GM12878 (cell line): Measurements from ENCODE around the gene MSH6. TPM values are rescaled to one million over a fixed set of nuclear protein-coding genes. Genes with fewer than 3 reads are reported as not detected.

Source experiments
- ATAC-seq: fragments of 200-7000 bp; cut with Tn5 transposase; 3 replicates; pipeline ENCODE4 v1.9.1; 2020; ENCODE audit warnings: mild to moderate bottlenecking, moderate library complexity
- BruUV-seq: library from RNA; stranded (reverse); fragments of 400-500 nt; replicated peaks from 2 replicates; lab custom pipeline; 2021; lab: Mats Ljungman, UMichigan
- CTCF ChIA-PET: fragments of 300-600 bp; sonication (Branson Sonifier 250); formaldehyde crosslinking; extraction: SDS; loops from one replicate; lab custom pipeline; 2021; ENCODE audit warnings: inconsistent platforms; lab: Yijun Ruan, JAX
- POLR2A ChIA-PET: fragments of 350-600 bp; formaldehyde crosslinking; extraction: SDS; loops from one replicate; lab custom pipeline; 2021; ENCODE audit warnings: inconsistent platforms; lab: Charles Lee
- RAD21 ChIA-PET: fragments of 300-600 bp; sonication (Branson Sonifier 250); formaldehyde crosslinking; loops from one replicate; lab custom pipeline; 2023; ENCODE audit warnings: antibody characterized with exemption; ENCODE audit not compliant: unreplicated experiment; lab: Charles Lee
- SMC1A ChIA-PET: fragments of 300-600 bp; sonication (Branson Sonifier 250); formaldehyde crosslinking; loops from one replicate; lab custom pipeline; 2023; ENCODE audit not compliant: unreplicated experiment, uncharacterized antibody; lab: Charles Lee
- DNase-seq: peaks from one replicate; pipeline ENCODE4 v3.0.0-alpha.2; 2011; ENCODE audit warnings: low read depth, low spot score
- FAIRE-seq: peaks from 3 replicates; lab custom pipeline; 2011; peaks lifted over from hg19 to GRCh38; lab: Jason Lieb, UNC
- H2AFZ ChIP-seq: 2 replicates; pipeline ENCODE4 v1.6.0; 2011; ENCODE audit warnings: low read depth, low read length, control low read depth; ENCODE audit not compliant: control insufficient read depth
- H3K27ac ChIP-seq: 2 replicates; pipeline ENCODE4 v1.5.1; 2011; ENCODE audit warnings: control low read depth; ENCODE audit not compliant: control insufficient read depth, insufficient read depth
- H3K27me3 ChIP-seq, 2 experiments: replicated peaks in 1 of 2; 2 replicates each; pipeline versions ENCODE4 v1.6.0 to v1.6.1; 2011; ENCODE audit warnings: low read length in 1 of 2; ENCODE audit not compliant: control insufficient read depth in 2 of 2, insufficient read depth in 2 of 2
- H3K36me3 ChIP-seq, 2 experiments: 2 replicates each; pipeline ENCODE4 v1.5.1; 2011; ENCODE audit warnings: low read length in 1 of 2; ENCODE audit not compliant: control insufficient read depth in 2 of 2, insufficient read depth in 2 of 2
- H3K4me1 ChIP-seq: 2 replicates; pipeline ENCODE4 v1.6.1; 2011; ENCODE audit warnings: mild to moderate bottlenecking, low read length, moderate library complexity, mixed read lengths; ENCODE audit not compliant: control insufficient read depth, insufficient read depth
- H3K4me2 ChIP-seq: 2 replicates; pipeline ENCODE4 v1.6.0; 2011; ENCODE audit warnings: control low read depth; ENCODE audit not compliant: control insufficient read depth, insufficient read depth
- H3K4me3 ChIP-seq: fragments of 200-600 bp; sonication (generic); 2 replicates; pipeline ENCODE4 v1.5.1; 2016
- H3K79me2 ChIP-seq: 2 replicates; pipeline ENCODE4 v1.6.0; 2011; ENCODE audit warnings: low read length; ENCODE audit not compliant: control insufficient read depth, insufficient read depth
- H3K9ac ChIP-seq: 2 replicates; pipeline ENCODE4 v1.8.0; 2011; ENCODE audit warnings: low read length, control low read depth, mixed read lengths; ENCODE audit not compliant: control insufficient read depth, insufficient read depth
- H3K9me3 ChIP-seq: replicated peaks from 3 replicates; pipeline ENCODE4 v1.5.1; 2011; ENCODE audit warnings: mild to moderate bottlenecking, low read length; ENCODE audit not compliant: control insufficient read depth, insufficient read depth
- H4K20me1 ChIP-seq: 2 replicates; pipeline ENCODE4 v1.6.0; 2011; ENCODE audit not compliant: control insufficient read depth, insufficient read depth
- BCLAF1 ChIP-seq: fragments of 450-650 bp; IDR thresholded peaks from 2 replicates; pipeline ENCODE4 v1.6.1; 2017; ENCODE audit warnings: antibody characterized with exemption, mild to moderate bottlenecking, moderate library complexity
- CBX3 ChIP-seq: fragments of 200-600 bp; sonication (generic); IDR thresholded peaks from 2 replicates; pipeline ENCODE4 v1.6.1; 2016; ENCODE audit warnings: low read depth, borderline replicate concordance
- CEBPZ ChIP-seq: fragments of 150-350 bp; IDR thresholded peaks from 2 replicates; pipeline ENCODE4 v1.6.1; 2016; ENCODE audit warnings: low read depth, low read length
- CREM ChIP-seq: IDR thresholded peaks from 2 replicates; pipeline ENCODE4 v1.6.1; 2014; ENCODE audit warnings: antibody characterized with exemption, low read depth
- NR2C1 ChIP-seq: fragments of 450-650 bp; IDR thresholded peaks from 2 replicates; pipeline ENCODE4 v1.6.1; 2017; ENCODE audit warnings: antibody characterized with exemption, mild to moderate bottlenecking, moderate library complexity
- PBX3 ChIP-seq: IDR thresholded peaks from 2 replicates; pipeline ENCODE4 v1.6.1; 2011; ENCODE audit warnings: mild to moderate bottlenecking, low read depth, low read length, moderate library complexity; ENCODE audit not compliant: insufficient replicate concordance
- POLR2AphosphoS2 ChIP-seq: IDR thresholded peaks from 2 replicates; pipeline ENCODE4 v1.6.1; 2011; ENCODE audit warnings: low read depth, mild to moderate bottlenecking, low read length, improper control_type of control experiment, moderate library complexity
- SIX5 ChIP-seq: IDR thresholded peaks from 2 replicates; pipeline ENCODE4 v1.6.1; 2011; ENCODE audit warnings: mild to moderate bottlenecking, low read depth, low read length, moderate library complexity; ENCODE audit not compliant: severe bottlenecking
- SPI1 ChIP-seq: IDR thresholded peaks from 2 replicates; pipeline ENCODE4 v1.6.1; 2011; ENCODE audit warnings: low read depth, mild to moderate bottlenecking, low read length, moderate library complexity, borderline replicate concordance; ENCODE audit not compliant: insufficient read depth
- STAT1 ChIP-seq: fragments of 450-650 bp; conservative IDR thresholded peaks from 2 replicates; pipeline ENCODE4 v1.6.1; 2014; ENCODE audit warnings: antibody characterized with exemption, mild to moderate bottlenecking
- SUPT20H ChIP-seq: IDR thresholded peaks from 2 replicates; pipeline ENCODE4 v1.6.1; 2011; ENCODE audit warnings: low read depth, mild to moderate bottlenecking, low read length, moderate library complexity, borderline replicate concordance; ENCODE audit not compliant: control insufficient read depth
- TCF3 ChIP-seq: IDR thresholded peaks from 2 replicates; pipeline ENCODE4 v1.6.1; 2012; ENCODE audit warnings: low read depth, mild to moderate bottlenecking, low read length, borderline replicate concordance; ENCODE audit not compliant: insufficient read depth
- ZBTB33 ChIP-seq: fragments of 450-650 bp; IDR thresholded peaks from 2 replicates; pipeline ENCODE4 v1.6.1; 2017; ENCODE audit warnings: mild to moderate bottlenecking
- WGBS: methylation state at CpG from one replicate; pipeline ENCODE4 v1.1.6; 2016; ENCODE audit warnings: low lambda C conversion rate; ENCODE audit not compliant: insufficient replicate concordance, insufficient coverage; ENCODE audit errors: missing lambda C conversion rate; 5-methylcytosine and 5-hydroxymethylcytosine counted together
- in situ Hi-C: fragments of 300-500 bp; cut with MboI; formaldehyde crosslinking; loops from 9 replicates; pipeline ENCODE4 v1.14.3; 2018; ENCODE audit warnings: mixed read lengths
- intact Hi-C: fragments of 100-400 bp; cut with micrococcal nuclease; formaldehyde crosslinking; loops from one replicate; pipeline ENCODE4 v1.14.2; 2022; ENCODE audit not compliant: unreplicated experiment
- polyA plus RNA-seq, 11 experiments: library from polyadenylated mRNA; depleted of rRNA in 4 of 11; unstranded in 6 of 11; stranded (reverse) in 5 of 11; fragments of >200 nt; fragmentation: Nextera tagmentation in 4 of 11; fragmentation: Illumina TruSeq in 1 of 11; extraction: Ambion mirVana in 4 of 11; extraction: Trizol in 1 of 11; gene quantifications; 1 replicate in 1 of 11; 2 replicates in 10 of 11; pipeline versions ENCODE4 v1.2.1 to v1.2.3, GENCODE V29; 2011 to 2016; ENCODE audit warnings: inconsistent platforms in 2 of 11, missing spikeins in 2 of 11, low read depth in 1 of 11
- total RNA-seq, 4 experiments: library from RNA; depleted of rRNA in 3 of 4; stranded (reverse); fragments of >200 nt in 3 of 4; fragmentation: Illumina TruSeq in 1 of 4; extraction: Trizol in 1 of 4; gene quantifications; 2 replicates each; pipeline versions ENCODE4 v1.2.1 to v1.2.3, GENCODE V29; 2013 to 2021

The MSH6 gene
- total and polyA plus RNA-seq, 10 of the 15 experiments (the other 5 are each of a cell fraction or from before 2014, with no cell fraction given) = 12.4 to 108 (median 67.4) TPM

- 97% methylated on average over 2 of the region's 2 CpGs for WGBS
- no TSS peak for BruUV-seq
- in situ Hi-C loops (no loop called here), intact Hi-C loops (no loop called here)
- Histone ChIP-seq H3K9ac (no peak overlapping the region), H3K27me3 (no peaks in the 10 kb centered on the region), H4K20me1 (no peaks in the 10 kb centered on the region), H3K36me3 (peaks cover 0 to 4% of the 10 kb centered on the region in 2 experiments; a peak in 2 of 4 replicates), H3K27ac (no peak overlapping the region), H3K9me3 (no peaks in the 10 kb centered on the region; the same call in 2 of the 3 replicates), H3K4me1 (no peaks in the 10 kb centered on the region; the same call in 1 of the 2 replicates), H2AFZ (no peak overlapping the region), H3K4me3 (no peak overlapping the region), H3K4me2 (no peak overlapping the region), H3K79me2 (peaks cover 61% of the 10 kb centered on the region)
- DNase-seq (no peak), FAIRE-seq (no peak), ATAC-seq (no peak)
- ChIA-PET CTCF (interaction anchor here (0.9 to 2.0 kb wide), 3 partner anchors 8 to 257 kb away, joined by 3 to 11 read pairs (median 4); no protein-coding TSS in a partner anchor), RAD21 (no interaction called here), SMC1A (interaction anchor here (0.8 to 1.2 kb wide), 3 partner anchors 9 to 445 kb away, joined by 3 to 4 read pairs (median 3); no protein-coding TSS in a partner anchor), POLR2A (interaction anchor here (0.5 kb wide), 2 partner anchors 45 to 164 kb away, joined by 3 to 5 read pairs; no protein-coding TSS in a partner anchor)
- TF ChIP-seq CREM (no peak), NR2C1 (no peak), SPI1 (no peak), TCF3 (no peak), POLR2AphosphoS2 (no peak), STAT1 (no peak), ZBTB33 (no peak), PBX3 (no peak), SIX5 (no peak), BCLAF1 (no peak), SUPT20H (no peak), CEBPZ (no peak), CBX3 (no peak)
Measured at GRCh38 chr2:47849368-47849767, 66.4 kb downstream of the MSH6 start.
